GM12878 (cell line): ENCODE results near the gene SPIRE2. TPM values are rescaled to one million over a fixed set of nuclear protein-coding genes. Genes with fewer than 3 reads are reported as not detected.

Experiments used
- ATAC-seq: fragments of 200-7000 bp; cut with Tn5 transposase; 3 replicates; pipeline ENCODE4 v1.9.1; 2020; ENCODE audit warnings: mild to moderate bottlenecking, moderate library complexity
- BruUV-seq: library from RNA; stranded (reverse); fragments of 400-500 nt; replicated peaks from 2 replicates; lab custom pipeline; 2021; lab: Mats Ljungman, UMichigan
- CTCF ChIA-PET: fragments of 300-600 bp; sonication (Branson Sonifier 250); formaldehyde crosslinking; extraction: SDS; loops from one replicate; lab custom pipeline; 2021; ENCODE audit warnings: inconsistent platforms; lab: Yijun Ruan, JAX
- POLR2A ChIA-PET: fragments of 350-600 bp; formaldehyde crosslinking; extraction: SDS; loops from one replicate; lab custom pipeline; 2021; ENCODE audit warnings: inconsistent platforms; lab: Charles Lee
- RAD21 ChIA-PET: fragments of 300-600 bp; sonication (Branson Sonifier 250); formaldehyde crosslinking; loops from one replicate; lab custom pipeline; 2023; ENCODE audit warnings: antibody characterized with exemption; ENCODE audit not compliant: unreplicated experiment; lab: Charles Lee
- SMC1A ChIA-PET: fragments of 300-600 bp; sonication (Branson Sonifier 250); formaldehyde crosslinking; loops from one replicate; lab custom pipeline; 2023; ENCODE audit not compliant: unreplicated experiment, uncharacterized antibody; lab: Charles Lee
- DNase-seq: peaks from one replicate; pipeline ENCODE4 v3.0.0-alpha.2; 2011; ENCODE audit warnings: low read depth, low spot score
- FAIRE-seq: peaks from 3 replicates; lab custom pipeline; 2011; peaks lifted over from hg19 to GRCh38; lab: Jason Lieb, UNC
- H2AFZ ChIP-seq: 2 replicates; pipeline ENCODE4 v1.6.0; 2011; ENCODE audit warnings: low read depth, low read length, control low read depth; ENCODE audit not compliant: control insufficient read depth
- H3K27ac ChIP-seq: 2 replicates; pipeline ENCODE4 v1.5.1; 2011; ENCODE audit warnings: control low read depth; ENCODE audit not compliant: control insufficient read depth, insufficient read depth
- H3K27me3 ChIP-seq, 2 experiments: replicated peaks in 1 of 2; 2 replicates each; pipeline versions ENCODE4 v1.6.0 to v1.6.1; 2011; ENCODE audit warnings: low read length in 1 of 2; ENCODE audit not compliant: control insufficient read depth in 2 of 2, insufficient read depth in 2 of 2
- H3K36me3 ChIP-seq, 2 experiments: 2 replicates each; pipeline ENCODE4 v1.5.1; 2011; ENCODE audit warnings: low read length in 1 of 2; ENCODE audit not compliant: control insufficient read depth in 2 of 2, insufficient read depth in 2 of 2
- H3K4me1 ChIP-seq: 2 replicates; pipeline ENCODE4 v1.6.1; 2011; ENCODE audit warnings: mild to moderate bottlenecking, low read length, moderate library complexity, mixed read lengths; ENCODE audit not compliant: control insufficient read depth, insufficient read depth
- H3K4me2 ChIP-seq: 2 replicates; pipeline ENCODE4 v1.6.0; 2011; ENCODE audit warnings: control low read depth; ENCODE audit not compliant: control insufficient read depth, insufficient read depth
- H3K4me3 ChIP-seq: fragments of 200-600 bp; sonication (generic); 2 replicates; pipeline ENCODE4 v1.5.1; 2016
- H3K79me2 ChIP-seq: 2 replicates; pipeline ENCODE4 v1.6.0; 2011; ENCODE audit warnings: low read length; ENCODE audit not compliant: control insufficient read depth, insufficient read depth
- H3K9ac ChIP-seq: 2 replicates; pipeline ENCODE4 v1.8.0; 2011; ENCODE audit warnings: low read length, control low read depth, mixed read lengths; ENCODE audit not compliant: control insufficient read depth, insufficient read depth
- H3K9me3 ChIP-seq: replicated peaks from 3 replicates; pipeline ENCODE4 v1.5.1; 2011; ENCODE audit warnings: mild to moderate bottlenecking, low read length; ENCODE audit not compliant: control insufficient read depth, insufficient read depth
- H4K20me1 ChIP-seq: 2 replicates; pipeline ENCODE4 v1.6.0; 2011; ENCODE audit not compliant: control insufficient read depth, insufficient read depth
- BMI1 ChIP-seq: fragments of 450-650 bp; IDR thresholded peaks from 2 replicates; pipeline ENCODE4 v1.6.1; 2016; ENCODE audit warnings: mild to moderate bottlenecking, moderate library complexity, borderline replicate concordance
- CBFB ChIP-seq: IDR thresholded peaks from 2 replicates; pipeline ENCODE4 v1.6.1; 2016; ENCODE audit warnings: antibody characterized with exemption, low read depth
- CEBPB ChIP-seq, 2 experiments: fragments of 150-350 bp in 1 of 2; IDR thresholded peaks; 2 replicates each; pipeline ENCODE4 v1.6.1; 2012 to 2014; ENCODE audit warnings: low read depth in 2 of 2, low read length in 2 of 2, borderline replicate concordance in 1 of 2, inconsistent platforms in 1 of 2
- CREM ChIP-seq: IDR thresholded peaks from 2 replicates; pipeline ENCODE4 v1.6.1; 2014; ENCODE audit warnings: antibody characterized with exemption, low read depth
- E2F4 ChIP-seq: IDR thresholded peaks from 2 replicates; pipeline ENCODE4 v1.6.1; 2012; ENCODE audit warnings: low read depth, low read length, improper control_type of control experiment
- EGR1 ChIP-seq, 2 experiments: IDR thresholded peaks; 1 replicate in 1 of 2; 2 replicates in 1 of 2; pipeline ENCODE4 v1.6.1; 2011 to 2012; ENCODE audit warnings: low read depth in 2 of 2, low read length in 2 of 2, borderline replicate concordance in 1 of 2, mild to moderate bottlenecking in 1 of 2, moderate library complexity in 1 of 2
- EZH2 ChIP-seq: IDR thresholded peaks from 2 replicates; pipeline ENCODE4 v1.6.1; 2012; ENCODE audit warnings: low read depth, mild to moderate bottlenecking, control low read depth, inconsistent platforms, low read length, borderline replicate concordance; ENCODE audit not compliant: control insufficient read depth
- FOS ChIP-seq: IDR thresholded peaks from 3 replicates; pipeline ENCODE4 v1.6.1; 2011; ENCODE audit warnings: borderline replicate concordance; ENCODE audit not compliant: insufficient read length; ENCODE audit errors: extremely low read depth
- FOXK2 ChIP-seq: fragments of 450-650 bp; IDR thresholded peaks from 2 replicates; pipeline ENCODE4 v1.6.1; 2017; ENCODE audit warnings: mild to moderate bottlenecking, moderate library complexity
- IKZF2 ChIP-seq, 2 experiments: fragments of 450-650 bp; IDR thresholded peaks; 2 replicates each; pipeline ENCODE4 v1.6.1; 2017; ENCODE audit warnings: mild to moderate bottlenecking in 2 of 2, moderate library complexity in 2 of 2
- NFYA ChIP-seq: IDR thresholded peaks from 2 replicates; pipeline ENCODE4 v1.6.1; 2011; ENCODE audit warnings: low read depth, mild to moderate bottlenecking, low read length, improper control_type of control experiment, borderline replicate concordance
- RUNX3 ChIP-seq: IDR thresholded peaks from 2 replicates; pipeline ENCODE4 v1.6.1; 2012; ENCODE audit warnings: low read length, inconsistent platforms
- SIN3A ChIP-seq: IDR thresholded peaks from 2 replicates; pipeline ENCODE4 v1.6.1; 2012; ENCODE audit warnings: low read depth, low read length, improper control_type of control experiment
- SPI1 ChIP-seq: IDR thresholded peaks from 2 replicates; pipeline ENCODE4 v1.6.1; 2011; ENCODE audit warnings: low read depth, mild to moderate bottlenecking, low read length, moderate library complexity, borderline replicate concordance; ENCODE audit not compliant: insufficient read depth
- SREBF1 ChIP-seq: IDR thresholded peaks from 2 replicates; pipeline ENCODE4 v1.6.1; 2012; ENCODE audit warnings: mild to moderate bottlenecking, low read length
- TARDBP ChIP-seq: IDR thresholded peaks from 2 replicates; pipeline ENCODE4 v1.6.1; 2016; ENCODE audit warnings: borderline replicate concordance
- TCF12 ChIP-seq: IDR thresholded peaks from 2 replicates; pipeline ENCODE4 v1.6.1; 2011; ENCODE audit warnings: low read depth, mild to moderate bottlenecking, low read length
- ZBED1 ChIP-seq: IDR thresholded peaks from 2 replicates; pipeline ENCODE4 v1.6.1; 2016; ENCODE audit warnings: borderline replicate concordance
- ZBTB40 ChIP-seq: fragments of 450-650 bp; IDR thresholded peaks from 2 replicates; pipeline ENCODE4 v1.6.1; 2016; ENCODE audit warnings: mild to moderate bottlenecking, moderate library complexity, borderline replicate concordance
- WGBS: methylation state at CpG from one replicate; pipeline ENCODE4 v1.1.6; 2016; ENCODE audit warnings: low lambda C conversion rate; ENCODE audit not compliant: insufficient replicate concordance, insufficient coverage; ENCODE audit errors: missing lambda C conversion rate; 5-methylcytosine and 5-hydroxymethylcytosine counted together
- in situ Hi-C: fragments of 300-500 bp; cut with MboI; formaldehyde crosslinking; loops from 9 replicates; pipeline ENCODE4 v1.14.3; 2018; ENCODE audit warnings: mixed read lengths
- intact Hi-C: fragments of 100-400 bp; cut with micrococcal nuclease; formaldehyde crosslinking; loops from one replicate; pipeline ENCODE4 v1.14.2; 2022; ENCODE audit not compliant: unreplicated experiment
- polyA plus RNA-seq, 11 experiments: library from polyadenylated mRNA; depleted of rRNA in 4 of 11; unstranded in 6 of 11; stranded (reverse) in 5 of 11; fragments of >200 nt; fragmentation: Nextera tagmentation in 4 of 11; fragmentation: Illumina TruSeq in 1 of 11; extraction: Ambion mirVana in 4 of 11; extraction: Trizol in 1 of 11; gene quantifications; 1 replicate in 1 of 11; 2 replicates in 10 of 11; pipeline versions ENCODE4 v1.2.1 to v1.2.3, GENCODE V29; 2011 to 2016; ENCODE audit warnings: inconsistent platforms in 2 of 11, missing spikeins in 2 of 11, low read depth in 1 of 11
- total RNA-seq, 4 experiments: library from RNA; depleted of rRNA in 3 of 4; stranded (reverse); fragments of >200 nt in 3 of 4; fragmentation: Illumina TruSeq in 1 of 4; extraction: Trizol in 1 of 4; gene quantifications; 2 replicates each; pipeline versions ENCODE4 v1.2.1 to v1.2.3, GENCODE V29; 2013 to 2021

SPIRE2 gene
- total and polyA plus RNA-seq, 10 of the 15 experiments (the other 5 are each of a cell fraction or from before 2014, with no cell fraction given), result 0.03 to 0.64 (median 0.27) TPM; not detected in 1

GRCh38 chr16:89805136-89805905 is 23.0 kb upstream of the SPIRE2 start:
- in situ Hi-C loops, result no loop called here
- POLR2A ChIA-PET, result no interaction called here

More at GRCh38 chr16:89805136-89805905, 23.0 kb upstream of the SPIRE2 start:
- no peaks in the 10 kb centered on the region for H3K4me1 ChIP-seq
- BruUV-seq, result no TSS peak
- H3K4me2 ChIP-seq, result no peak overlapping the region
- TF ChIP-seq ZBED1, result no peak
- no peak for TF ChIP-seq SPI1
- TF ChIP-seq IKZF2 (IDR thresholded peaks at IDR 0.05), result no peak
- no peak for TF ChIP-seq E2F4
- no peak for TF ChIP-seq BMI1
- no peak for TF ChIP-seq ZBTB40
- no peak for TF ChIP-seq EGR1 (IDR thresholded peaks at IDR 0.05; ENCODE audit: borderline replicate concordance in 1 of 2, low read depth in 2 of 2, low read length in 2 of 2)
- no peak for TF ChIP-seq SIN3A
- no peak for TF ChIP-seq RUNX3
- no peak for TF ChIP-seq TARDBP
- TF ChIP-seq TCF12, result no peak
- TF ChIP-seq SREBF1, result no peak
- no peak for TF ChIP-seq EZH2
- no peak for TF ChIP-seq CREM
- no peak for TF ChIP-seq CBFB
- no peak for TF ChIP-seq NFYA
- no peak for TF ChIP-seq FOXK2
- no peak for TF ChIP-seq CEBPB (IDR thresholded peaks at IDR 0.05; ENCODE audit: borderline replicate concordance in 1 of 2, low read depth in 2 of 2, low read length in 2 of 2)
- no peak for TF ChIP-seq FOS
- no peak overlapping the region for H2AFZ ChIP-seq
- H3K4me3 ChIP-seq, result no peak overlapping the region
- DNase-seq (no peak), ATAC-seq (no peak), FAIRE-seq (no peak)
- no peaks in the 10 kb centered on the region for H4K20me1 ChIP-seq
- no peaks in the 10 kb centered on the region for H3K27me3 ChIP-seq
- RAD21 ChIA-PET, result no interaction called here
- CTCF ChIA-PET, result interaction anchor here (1.9 kb wide), 1 partner anchor 10 kb away, joined by 6 read pairs; no protein-coding TSS in a partner anchor
- SMC1A ChIA-PET, result no interaction called here
- no peak overlapping the region for H3K27ac ChIP-seq
- H3K36me3 ChIP-seq, result peaks cover 10 to 12% of the 10 kb centered on the region in 2 experiments; a peak in 3 of 4 replicates
- H3K9me3 ChIP-seq, result no peaks in the 10 kb centered on the region
- WGBS, result 90% methylated on average over 15 of the region's 15 CpGs
- H3K79me2 ChIP-seq, result no peaks in the 10 kb centered on the region
- intact Hi-C loops, result no loop called here
- no peak overlapping the region for H3K9ac ChIP-seq
